Right lobe of liver (tissue), 6 donors: ENCODE results near the gene KCNK7. TPM values are rescaled to one million over a fixed set of nuclear protein-coding genes. Genes with fewer than 3 reads are reported as not detected.

Source experiments
- ATAC-seq, 4 donors: fragments of 200-7000 bp; cut with Tn5 transposase; one replicate each; pipeline ENCODE4 v1.9.1; 2020; ENCODE audit warnings: mild to moderate bottlenecking in 4 of 4, moderate library complexity in 4 of 4
- DNase-seq, 3 donors: peaks; one replicate each; pipeline ENCODE4 v3.0.0-alpha.2; 2020
- H3K27ac ChIP-seq, 3 donors: fragments of 200-600 bp; one replicate each; pipeline ENCODE4 v1.8.0; 2022
- H3K27me3 ChIP-seq, 2 donors: fragments of 200-600 bp; one replicate each; pipeline ENCODE4 v1.8.0; 2022
- H3K36me3 ChIP-seq, 4 donors: fragments of 200-600 bp; sonication (generic) in 1 of 4; one replicate each; pipeline versions ENCODE4 v1.5.1 to v1.8.0; 2017 to 2022; ENCODE audit warnings: control low read depth in 1 of 4
- H3K4me1 ChIP-seq, 4 donors: fragments of 200-600 bp; sonication (generic) in 1 of 4; one replicate each; pipeline versions ENCODE4 v1.5.1 to v1.8.0; 2017 to 2022; ENCODE audit warnings: control low read depth in 1 of 4
- H3K4me3 ChIP-seq, 3 donors: fragments of 200-600 bp; one replicate each; pipeline ENCODE4 v1.8.0; 2022
- H3K9me3 ChIP-seq, 4 donors: fragments of 200-600 bp; sonication (generic) in 1 of 4; one replicate each; pipeline versions ENCODE4 v1.5.1 to v1.8.0; 2017 to 2022; ENCODE audit warnings: control low read depth in 1 of 4
- CTCF ChIP-seq, 4 donors: fragments of 200-600 bp in 3 of 4; fragments of 450-650 bp in 1 of 4; IDR thresholded peaks; one replicate each; pipeline versions ENCODE4 v1.5.1 to v1.8.0; 2016 to 2022; ENCODE audit warnings: antibody characterized with exemption in 4 of 4, mild to moderate bottlenecking in 2 of 4
- POLR2A ChIP-seq: fragments of 450-650 bp; IDR thresholded peaks from one replicate; pipeline ENCODE4 v1.6.1; 2017; ENCODE audit warnings: antibody characterized with exemption, mild to moderate bottlenecking
- WGBS: methylation state at CpG from one replicate; pipeline ENCODE4 v1.1.6; 2018; ENCODE audit warnings: low coverage, low lambda C conversion rate; ENCODE audit not compliant: insufficient coverage; ENCODE audit errors: missing lambda C conversion rate; 5-methylcytosine and 5-hydroxymethylcytosine counted together
- intact Hi-C, 2 donors: fragments of 100-400 bp; cut with DNase I; formaldehyde crosslinking; loops; one replicate each; pipeline versions ENCODE4 v1.11.2 to v1.14.1; 2022
- total RNA-seq, 6 experiments: library from RNA; depleted of rRNA in 2 of 6; stranded (reverse); fragments of >200 nt in 2 of 6; fragmentation: NEBNext Ultra II Directional in 3 of 6; extraction: Animal tissue kit (Norgen Biotek cat#: 25700) in 3 of 6; gene quantifications; one replicate each; pipeline versions ENCODE4 v1.1.0 to v1.2.4, GENCODE V29; 2016 to 2023
- donor health status: DM: no; HTN: yes; CAD: no.
- donor health status: DM: no; HTN: no; CAD: no.
- donor health status: DM: no; HTN: no; CAD: no.
- donor health status: DM: no; HTN: yes; CAD: no.
- donor health status: DM: no; HTN: yes; CAD: no.

KCNK7 gene
- total RNA-seq, 6 experiments from 2014 or later: 0.31 TPM; not detected in 5

- intact Hi-C loops: loop anchor here in 1 of 2 donors (5.0 kb wide), 1 partner anchor 36 kb away; no protein-coding TSS in a partner anchor
- Histone ChIP-seq H3K27ac (no peak overlapping the region), H3K36me3 (no peaks in the 10 kb centered on the region), H3K9me3 (no peaks in the 10 kb centered on the region), H3K4me3 (no peak overlapping the region), H3K4me1 (peaks cover 0 to 26% (median 3%) of the 10 kb centered on the region in 4 donors), H3K27me3 (no peaks in the 10 kb centered on the region)
- TF ChIP-seq POLR2A: no peak
- TF ChIP-seq CTCF (IDR thresholded peaks at IDR 0.05): no peak
- 86% methylated on average over 3 of the region's 3 CpGs for WGBS
- DNase-seq (peak in 1 of 3 donors; percentile 31), ATAC-seq (no peak)
These were observed 16.9 kb downstream of the KCNK7 start for GRCh38 chr11:65578667-65579066.

GRCh38 chr11:65578134-65578533 is 17.5 kb downstream of the KCNK7 start:
- WGBS: 90% methylated on average over 1 of the region's 7 CpGs
- Histone ChIP-seq H3K4me3 (peak overlapping the region in 1 of 3 donors; percentile 70), H3K27ac (peak overlapping the region in 1 of 3 donors; percentile 88), H3K9me3 (no peaks in the 10 kb centered on the region), H3K36me3 (no peaks in the 10 kb centered on the region), H3K27me3 (no peaks in the 10 kb centered on the region), H3K4me1 (peaks cover 0 to 32% (median 7%) of the 10 kb centered on the region in 4 donors)
- ATAC-seq: no peak
- peak in 1 of 3 donors; percentile 24 for DNase-seq
- TF ChIP-seq POLR2A (no peak), CTCF (IDR thresholded peaks at IDR 0.05) (no peak)
- intact Hi-C loops: loop anchor here in 1 of 2 donors (5.0 kb wide), 1 partner anchor 36 kb away; no protein-coding TSS in a partner anchor

- ATAC-seq (no peak), DNase-seq (peak in 1 of 3 donors; percentile 35)
- H3K9me3 ChIP-seq: no peaks in the 10 kb centered on the region
- no peaks in the 10 kb centered on the region for H3K27me3 ChIP-seq
- peaks cover 0 to 34% (median 8%) of the 10 kb centered on the region in 4 donors for H3K4me1 ChIP-seq
- H3K36me3 ChIP-seq: no peaks in the 10 kb centered on the region
- 80% methylated on average over 1 of the region's 8 CpGs for WGBS
- no peak for TF ChIP-seq CTCF (IDR thresholded peaks at IDR 0.05)
- TF ChIP-seq POLR2A: no peak
- H3K27ac ChIP-seq: peak overlapping the region in 2 of 3 donors; percentile 68 to 88
- peak overlapping the region in 1 of 3 donors; percentile 70 for H3K4me3 ChIP-seq
- intact Hi-C loops: loop anchor here in 1 of 2 donors (5.0 kb wide), 1 partner anchor 35 kb away; no protein-coding TSS in a partner anchor
These were observed 17.9 kb downstream of the KCNK7 start for GRCh38 chr11:65577756-65578109.

- Histone ChIP-seq H3K27me3 (no peaks in the 10 kb centered on the region), H3K27ac (peak overlapping the region; percentile 31 to 88 (median 68)), H3K4me3 (peak overlapping the region; percentile 55 to 70 (median 70)), H3K4me1 (peaks cover 0 to 34% (median 8%) of the 10 kb centered on the region in 4 donors), H3K36me3 (no peaks in the 10 kb centered on the region), H3K9me3 (no peaks in the 10 kb centered on the region)
- WGBS: 31% methylated on average over 5 of the region's 18 CpGs
- TF ChIP-seq POLR2A (peak; percentile 50), CTCF (IDR thresholded peaks at IDR 0.05) (no peak)
- DNase-seq (peak in 2 of 3 donors; percentile 75 to 88), ATAC-seq (peak; percentile 15 to 56 (median 24))
- intact Hi-C loops: loop anchor here in 1 of 2 donors (5.0 kb wide), 1 partner anchor 35 kb away; no protein-coding TSS in a partner anchor
These were observed 18.5 kb downstream of the KCNK7 start for GRCh38 chr11:65576867-65577755.
